HEK293 (cell line): Measurements from ENCODE around the gene ODAPH.

Experiments used
- FEZF1 ChIP-seq: fragments of 450-650 bp; formaldehyde crosslinking; IDR thresholded peaks from 2 replicates; pipeline ENCODE4 v1.5.1; 2016; ENCODE audit warnings: missing biosample characterization, missing genetic modification characterization
- GLI4 ChIP-seq: fragments of 450-650 bp; formaldehyde crosslinking; IDR thresholded peaks from 2 replicates; pipeline ENCODE4 v1.5.1; 2016; ENCODE audit warnings: missing biosample characterization, missing genetic modification characterization
- GLIS1 ChIP-seq: fragments of 450-650 bp; formaldehyde crosslinking; IDR thresholded peaks from 2 replicates; pipeline ENCODE4 v1.5.1; 2016; ENCODE audit warnings: missing biosample characterization, missing genetic modification characterization
- KLF1 ChIP-seq: fragments of 450-650 bp; formaldehyde crosslinking; IDR thresholded peaks from 2 replicates; pipeline ENCODE4 v1.5.1; 2016; ENCODE audit warnings: missing biosample characterization, missing genetic modification characterization
- KLF8 ChIP-seq: fragments of 450-650 bp; formaldehyde crosslinking; IDR thresholded peaks from 2 replicates; pipeline ENCODE4 v1.5.1; 2016; ENCODE audit warnings: missing biosample characterization, missing genetic modification characterization
- SETDB1 ChIP-seq: IDR thresholded peaks from one replicate; pipeline ENCODE4 v1.6.1; 2017; ENCODE audit warnings: mild to moderate bottlenecking, low read length, moderate library complexity, mixed read lengths; ENCODE audit not compliant: insufficient read length
- ZBTB49 ChIP-seq: fragments of 450-650 bp; formaldehyde crosslinking; IDR thresholded peaks from 2 replicates; pipeline ENCODE4 v1.5.1; 2016; ENCODE audit warnings: missing biosample characterization, missing genetic modification characterization, low read depth
- ZEB2 ChIP-seq: fragments of 450-650 bp; formaldehyde crosslinking; IDR thresholded peaks from 2 replicates; pipeline ENCODE4 v1.5.1; 2016; ENCODE audit warnings: missing biosample characterization, missing genetic modification characterization
- ZFP41 ChIP-seq: fragments of 450-650 bp; formaldehyde crosslinking; IDR thresholded peaks from 2 replicates; pipeline ENCODE4 v1.5.1; 2016; ENCODE audit warnings: missing biosample characterization, missing genetic modification characterization, borderline replicate concordance
- ZNF148 ChIP-seq: fragments of 450-650 bp; formaldehyde crosslinking; IDR thresholded peaks from 2 replicates; pipeline ENCODE4 v1.5.0; 2017; ENCODE audit warnings: missing biosample characterization, missing genetic modification characterization, borderline replicate concordance
- ZNF184 ChIP-seq: fragments of 450-650 bp; IDR thresholded peaks from 2 replicates; pipeline ENCODE4 v1.5.1; 2018; ENCODE audit warnings: missing biosample characterization, mild to moderate bottlenecking, missing genetic modification characterization
- ZNF19 ChIP-seq: fragments of 450-650 bp; formaldehyde crosslinking; IDR thresholded peaks from 2 replicates; pipeline ENCODE4; 2016; ENCODE audit warnings: missing biosample characterization, missing genetic modification characterization, low read depth
- ZNF24 ChIP-seq: fragments of 450-650 bp; formaldehyde crosslinking; IDR thresholded peaks from 2 replicates; pipeline ENCODE4 v1.5.1; 2016; ENCODE audit warnings: missing biosample characterization, missing genetic modification characterization
- ZNF266 ChIP-seq: fragments of 450-650 bp; formaldehyde crosslinking; IDR thresholded peaks from 2 replicates; pipeline ENCODE4 v1.5.1; 2016; ENCODE audit warnings: missing biosample characterization, missing genetic modification characterization, low read depth
- ZNF302 ChIP-seq: fragments of 450-650 bp; formaldehyde crosslinking; IDR thresholded peaks from 2 replicates; pipeline ENCODE4 v1.5.1; 2016; ENCODE audit warnings: missing biosample characterization, missing genetic modification characterization, low read depth
- ZNF311 ChIP-seq: fragments of 450-650 bp; formaldehyde crosslinking; IDR thresholded peaks from 2 replicates; pipeline ENCODE4 v1.5.1; 2017; ENCODE audit warnings: missing biosample characterization, missing genetic modification characterization, borderline replicate concordance
- ZNF335 ChIP-seq: fragments of 450-650 bp; formaldehyde crosslinking; conservative IDR thresholded peaks from 2 replicates; pipeline ENCODE4 v1.5.1; 2016; ENCODE audit warnings: missing biosample characterization, missing genetic modification characterization
- ZNF354C ChIP-seq: fragments of 450-650 bp; formaldehyde crosslinking; IDR thresholded peaks from 2 replicates; pipeline ENCODE4 v1.5.1; 2016; ENCODE audit warnings: missing biosample characterization, missing genetic modification characterization, low read depth, borderline replicate concordance
- ZNF423 ChIP-seq: fragments of 450-650 bp; formaldehyde crosslinking; IDR thresholded peaks from 2 replicates; pipeline ENCODE4 v1.5.1; 2016; ENCODE audit warnings: missing biosample characterization, missing genetic modification characterization
- ZNF426 ChIP-seq: fragments of 450-650 bp; formaldehyde crosslinking; IDR thresholded peaks from 2 replicates; pipeline ENCODE4 v1.5.1; 2017; ENCODE audit warnings: missing biosample characterization, missing genetic modification characterization, mild to moderate bottlenecking, inconsistent platforms, moderate library complexity
- ZNF473 ChIP-seq: fragments of 450-650 bp; formaldehyde crosslinking; IDR thresholded peaks from 2 replicates; pipeline ENCODE4 v1.5.1; 2017; ENCODE audit warnings: missing biosample characterization, missing genetic modification characterization
- ZNF560 ChIP-seq: fragments of 450-650 bp; formaldehyde crosslinking; IDR thresholded peaks from 2 replicates; pipeline ENCODE4 v1.5.1; 2017; ENCODE audit warnings: missing biosample characterization, missing genetic modification characterization, borderline replicate concordance
- ZNF580 ChIP-seq: fragments of 450-650 bp; formaldehyde crosslinking; IDR thresholded peaks from 2 replicates; pipeline ENCODE4 v1.5.1; 2016; ENCODE audit warnings: missing biosample characterization, missing genetic modification characterization
- ZNF629 ChIP-seq: fragments of 450-650 bp; formaldehyde crosslinking; IDR thresholded peaks from 2 replicates; pipeline ENCODE4 v1.5.1; 2017; ENCODE audit warnings: missing biosample characterization, missing genetic modification characterization
- ZNF837 ChIP-seq: fragments of 450-650 bp; formaldehyde crosslinking; IDR thresholded peaks from 2 replicates; pipeline ENCODE4 v1.5.1; 2016; ENCODE audit warnings: missing biosample characterization, missing genetic modification characterization
- ZSCAN5A ChIP-seq: fragments of 450-650 bp; formaldehyde crosslinking; IDR thresholded peaks from 2 replicates; pipeline ENCODE4 v1.5.1; 2016; ENCODE audit warnings: missing biosample characterization, missing genetic modification characterization
- TF ChIP-seq, protein P1 (sequence below): fragments of 450-650 bp; formaldehyde crosslinking; IDR thresholded peaks from 2 replicates; pipeline ENCODE4 v1.5.1; 2016; ENCODE audit warnings: missing biosample characterization, missing genetic modification characterization
- TF ChIP-seq, protein P2 (sequence below): fragments of 450-650 bp; formaldehyde crosslinking; IDR thresholded peaks from 2 replicates; pipeline ENCODE4 v1.5.1; 2017; ENCODE audit warnings: missing biosample characterization, missing genetic modification characterization

The ODAPH gene

DNA sequence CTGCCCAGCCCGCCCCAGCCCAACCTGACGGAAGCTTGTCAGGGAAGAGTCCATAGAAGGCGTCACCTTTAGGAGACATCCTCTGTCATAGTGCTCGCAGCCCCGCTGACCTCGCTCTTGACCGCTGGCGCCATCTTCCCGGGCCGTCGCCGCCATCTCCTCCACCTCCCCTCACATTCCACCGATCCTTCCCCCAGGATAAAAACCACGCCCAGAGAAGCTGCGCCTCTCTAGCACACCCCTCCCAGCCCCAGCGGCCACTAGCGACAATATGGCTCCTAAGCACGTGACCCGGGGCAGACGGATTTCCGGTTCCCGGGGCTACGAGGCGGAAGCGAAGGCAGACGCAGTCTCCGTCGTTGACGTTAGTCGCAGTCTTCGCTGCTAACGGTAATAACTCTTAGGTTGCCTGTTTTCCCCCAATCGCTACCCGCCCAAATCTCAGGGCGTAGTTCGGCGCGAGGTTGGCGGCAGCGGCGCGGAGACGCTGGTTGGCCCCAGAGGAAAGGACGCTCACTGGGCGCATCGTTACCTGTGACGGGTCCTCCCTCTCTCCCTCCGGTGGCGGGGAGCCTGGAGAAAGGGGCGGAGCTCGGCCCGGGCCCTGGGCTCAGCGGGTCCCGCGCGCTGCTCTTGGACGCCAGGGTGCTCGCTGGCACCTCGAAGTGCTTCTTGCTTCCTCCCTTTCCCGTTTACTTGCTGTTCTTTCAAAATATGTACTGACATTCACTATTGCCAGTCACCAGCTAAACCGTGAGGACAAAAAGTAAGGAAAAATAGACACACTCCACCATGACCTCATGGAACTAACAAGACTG, 41.5 kb upstream of the ODAPH start, which contains the start of the genes RCHY1 and THAP6 (continued):
- TF ChIP-seq GLI4 (tag by site-specific recombination) (no peak), FEZF1 (tag by site-specific recombination) (no peak), ZNF302 (tag by site-specific recombination) (no peak), ZNF423 (tag by site-specific recombination) (no peak), GLIS1 (tag by site-specific recombination) (peak; percentile 26; the same call in 1 of the 2 replicates), ZNF629 (peak; percentile 94), ZNF560 (no peak), ZNF354C (tag by site-specific recombination) (no peak), ZSCAN5A (no peak), ZNF837 (tag by site-specific recombination) (no peak), ZNF473 (tag by site-specific recombination) (no peak), ZNF19 (no peak), SETDB1 (no peak), ZNF24 (tag by site-specific recombination) (no peak; the same call in 1 of the 2 replicates), ZNF311 (tag by site-specific recombination) (no peak), ZNF580 (tag by site-specific recombination) (peak; percentile 42; the same call in 1 of the 2 replicates), ZNF335 (peak; percentile 98), ZBTB49 (no peak), ZNF266 (tag by site-specific recombination) (no peak), KLF1 (tag by site-specific recombination) (peak; percentile 72), KLF8 (tag by site-specific recombination) (peak; percentile 88), ZNF426 (tag by site-specific recombination) (no peak), ZFP41 (tag by site-specific recombination) (no peak), ZNF184 (no peak), ZNF148 (tag by site-specific recombination) (no peak), ZEB2 (tag by site-specific recombination) (peak; percentile 96)
- TF ChIP-seq, protein P1, sequence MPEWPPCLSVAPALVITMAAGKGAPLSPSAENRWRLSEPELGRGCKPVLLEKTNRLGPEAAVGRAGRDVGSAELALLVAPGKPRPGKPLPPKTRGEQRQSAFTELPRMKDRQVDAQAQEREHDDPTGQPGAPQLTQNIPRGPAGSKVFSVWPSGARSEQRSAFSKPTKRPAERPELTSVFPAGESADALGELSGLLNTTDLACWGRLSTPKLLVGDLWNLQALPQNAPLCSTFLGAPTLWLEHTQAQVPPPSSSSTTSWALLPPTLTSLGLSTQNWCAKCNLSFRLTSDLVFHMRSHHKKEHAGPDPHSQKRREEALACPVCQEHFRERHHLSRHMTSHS (tag by site-specific recombination), result no peak
- TF ChIP-seq, protein P2, sequence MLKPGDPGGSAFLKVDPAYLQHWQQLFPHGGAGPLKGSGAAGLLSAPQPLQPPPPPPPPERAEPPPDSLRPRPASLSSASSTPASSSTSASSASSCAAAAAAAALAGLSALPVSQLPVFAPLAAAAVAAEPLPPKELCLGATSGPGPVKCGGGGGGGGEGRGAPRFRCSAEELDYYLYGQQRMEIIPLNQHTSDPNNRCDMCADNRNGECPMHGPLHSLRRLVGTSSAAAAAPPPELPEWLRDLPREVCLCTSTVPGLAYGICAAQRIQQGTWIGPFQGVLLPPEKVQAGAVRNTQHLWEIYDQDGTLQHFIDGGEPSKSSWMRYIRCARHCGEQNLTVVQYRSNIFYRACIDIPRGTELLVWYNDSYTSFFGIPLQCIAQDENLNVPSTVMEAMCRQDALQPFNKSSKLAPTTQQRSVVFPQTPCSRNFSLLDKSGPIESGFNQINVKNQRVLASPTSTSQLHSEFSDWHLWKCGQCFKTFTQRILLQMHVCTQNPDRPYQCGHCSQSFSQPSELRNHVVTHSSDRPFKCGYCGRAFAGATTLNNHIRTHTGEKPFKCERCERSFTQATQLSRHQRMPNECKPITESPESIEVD, result no peak
